Measurements from ENCODE around the gene PRR23E.

Gene PRR23E

GRCh38 chr3:127182848-127183714 lies 9.8 kb upstream of the PRR23E start:
- in situ Hi-C loops (cut with HindIII; ENCODE audit: low sequenced_read_pairs) = no loop called here
- DNase-seq (ENCODE audit: low read depth) = no peak
- H3K4me3 ChIP-seq (ENCODE audit: low read depth, low read length) = no peak overlapping the region
- no peak for TF ChIP-seq CTCF (IDR thresholded peaks at IDR 0.05; ENCODE audit: low read depth, low read length, missing control alignments)

- in situ Hi-C loops (cut with HindIII; ENCODE audit: low sequenced_read_pairs) = no loop called here
- DNase-seq (ENCODE audit: low read depth) = no peak
- no peak for TF ChIP-seq CTCF (IDR thresholded peaks at IDR 0.05; ENCODE audit: low read depth, low read length, missing control alignments)
- H3K4me3 ChIP-seq (ENCODE audit: low read depth, low read length) = no peak overlapping the region
Measured at GRCh38 chr3:127183931-127184869, 8.7 kb upstream of the PRR23E start.

DNA sequence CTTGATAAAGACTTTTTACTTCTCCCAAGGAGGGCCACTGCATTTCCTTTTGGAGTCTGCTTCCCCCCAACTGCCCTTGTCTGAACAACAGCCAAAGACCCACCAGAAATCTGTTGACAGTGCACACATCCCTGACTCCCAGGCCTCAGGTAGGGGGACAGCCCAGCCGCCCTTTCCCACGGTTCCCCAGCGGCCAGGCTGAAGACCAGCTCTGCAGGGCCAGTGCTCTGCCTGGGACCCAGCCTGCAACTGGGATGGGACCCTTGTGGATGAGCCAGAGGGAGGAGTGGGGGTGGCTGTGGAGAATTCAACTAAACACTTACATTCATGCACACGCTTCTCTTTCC lies 8.1 kb upstream of the PRR23E start:
- in situ Hi-C loops (cut with HindIII; ENCODE audit: low sequenced_read_pairs) = no loop called here
- H3K4me3 ChIP-seq (ENCODE audit: low read depth, low read length) = no peak overlapping the region
- no peak for DNase-seq (ENCODE audit: low read depth)
- no peak for TF ChIP-seq CTCF (IDR thresholded peaks at IDR 0.05; ENCODE audit: low read depth, low read length, missing control alignments)

GRCh38 chr3:127185268-127185667 lies 7.7 kb upstream of the PRR23E start:
- TF ChIP-seq CTCF (IDR thresholded peaks at IDR 0.05; ENCODE audit: low read depth, low read length, missing control alignments) = no peak
- DNase-seq (ENCODE audit: low read depth) = no peak
- in situ Hi-C loops (cut with HindIII; ENCODE audit: low sequenced_read_pairs) = no loop called here
- no peak overlapping the region for H3K4me3 ChIP-seq (ENCODE audit: low read depth, low read length)

DNA sequence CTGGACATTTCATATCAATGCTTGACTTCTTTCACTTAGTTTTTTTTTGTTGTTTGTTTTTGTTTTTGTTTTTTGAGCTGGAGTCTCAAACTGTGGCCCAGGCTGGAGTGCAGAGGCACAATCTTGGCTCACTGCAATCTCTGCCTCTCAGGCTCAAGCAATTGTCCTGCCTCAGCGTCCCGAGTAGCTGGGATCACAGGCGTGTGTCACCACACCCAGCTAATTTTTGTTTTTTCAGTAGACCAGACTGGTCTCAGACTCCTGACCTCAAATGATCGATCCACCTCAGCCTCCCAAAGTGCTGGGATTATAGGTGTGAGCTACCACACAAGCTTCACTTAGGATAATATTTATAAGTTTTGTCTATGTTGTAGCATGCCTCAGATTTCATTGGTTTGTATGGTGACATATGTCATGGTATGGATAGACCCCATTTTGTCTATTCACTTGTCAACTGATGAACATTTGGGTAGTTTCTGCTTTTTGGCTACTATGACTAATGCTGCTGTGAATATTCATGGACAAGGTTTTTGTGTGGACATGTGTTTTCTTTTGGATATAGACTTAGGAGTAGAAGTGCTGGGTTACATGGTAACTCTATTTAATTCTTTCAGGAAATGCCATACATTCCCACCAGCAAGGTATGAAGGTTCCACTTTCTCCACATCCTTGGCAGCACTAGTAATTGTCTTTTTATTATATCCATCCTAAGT lies 6.8 kb upstream of the PRR23E start:
- DNase-seq (ENCODE audit: low read depth) = no peak
- TF ChIP-seq CTCF (IDR thresholded peaks at IDR 0.05; ENCODE audit: low read depth, low read length, missing control alignments) = no peak
- in situ Hi-C loops (cut with HindIII; ENCODE audit: low sequenced_read_pairs) = no loop called here
- no peak overlapping the region for H3K4me3 ChIP-seq (ENCODE audit: low read depth, low read length)

- no peak for TF ChIP-seq CTCF (IDR thresholded peaks at IDR 0.05; ENCODE audit: low read depth, low read length, missing control alignments)
- H3K4me3 ChIP-seq (ENCODE audit: low read depth, low read length) = no peak overlapping the region
- in situ Hi-C loops (cut with HindIII; ENCODE audit: low sequenced_read_pairs) = no loop called here
- DNase-seq (ENCODE audit: low read depth) = no peak
Measured at GRCh38 chr3:127187316-127187715, 5.6 kb upstream of the PRR23E start.
